GM12878 (cell line): ENCODE results near the gene GABRB2. TPM values are rescaled to one million over a fixed set of nuclear protein-coding genes. Genes with fewer than 3 reads are reported as not detected.

Experiments used
- ATAC-seq: fragments of 200-7000 bp; cut with Tn5 transposase; 3 replicates; pipeline ENCODE4 v1.9.1; 2020; ENCODE audit warnings: mild to moderate bottlenecking, moderate library complexity
- BruUV-seq: library from RNA; stranded (reverse); fragments of 400-500 nt; replicated peaks from 2 replicates; lab custom pipeline; 2021; lab: Mats Ljungman, UMichigan
- CTCF ChIA-PET: fragments of 300-600 bp; sonication (Branson Sonifier 250); formaldehyde crosslinking; extraction: SDS; loops from one replicate; lab custom pipeline; 2021; ENCODE audit warnings: inconsistent platforms; lab: Yijun Ruan, JAX
- POLR2A ChIA-PET: fragments of 350-600 bp; formaldehyde crosslinking; extraction: SDS; loops from one replicate; lab custom pipeline; 2021; ENCODE audit warnings: inconsistent platforms; lab: Charles Lee
- RAD21 ChIA-PET: fragments of 300-600 bp; sonication (Branson Sonifier 250); formaldehyde crosslinking; loops from one replicate; lab custom pipeline; 2023; ENCODE audit warnings: antibody characterized with exemption; ENCODE audit not compliant: unreplicated experiment; lab: Charles Lee
- SMC1A ChIA-PET: fragments of 300-600 bp; sonication (Branson Sonifier 250); formaldehyde crosslinking; loops from one replicate; lab custom pipeline; 2023; ENCODE audit not compliant: unreplicated experiment, uncharacterized antibody; lab: Charles Lee
- DNase-seq: peaks from one replicate; pipeline ENCODE4 v3.0.0-alpha.2; 2011; ENCODE audit warnings: low read depth, low spot score
- FAIRE-seq: peaks from 3 replicates; lab custom pipeline; 2011; peaks lifted over from hg19 to GRCh38; lab: Jason Lieb, UNC
- H2AFZ ChIP-seq: 2 replicates; pipeline ENCODE4 v1.6.0; 2011; ENCODE audit warnings: low read depth, low read length, control low read depth; ENCODE audit not compliant: control insufficient read depth
- H3K27ac ChIP-seq: 2 replicates; pipeline ENCODE4 v1.5.1; 2011; ENCODE audit warnings: control low read depth; ENCODE audit not compliant: control insufficient read depth, insufficient read depth
- H3K27me3 ChIP-seq, 2 experiments: replicated peaks in 1 of 2; 2 replicates each; pipeline versions ENCODE4 v1.6.0 to v1.6.1; 2011; ENCODE audit warnings: low read length in 1 of 2; ENCODE audit not compliant: control insufficient read depth in 2 of 2, insufficient read depth in 2 of 2
- H3K36me3 ChIP-seq, 2 experiments: 2 replicates each; pipeline ENCODE4 v1.5.1; 2011; ENCODE audit warnings: low read length in 1 of 2; ENCODE audit not compliant: control insufficient read depth in 2 of 2, insufficient read depth in 2 of 2
- H3K4me1 ChIP-seq: 2 replicates; pipeline ENCODE4 v1.6.1; 2011; ENCODE audit warnings: mild to moderate bottlenecking, low read length, moderate library complexity, mixed read lengths; ENCODE audit not compliant: control insufficient read depth, insufficient read depth
- H3K4me2 ChIP-seq: 2 replicates; pipeline ENCODE4 v1.6.0; 2011; ENCODE audit warnings: control low read depth; ENCODE audit not compliant: control insufficient read depth, insufficient read depth
- H3K4me3 ChIP-seq: fragments of 200-600 bp; sonication (generic); 2 replicates; pipeline ENCODE4 v1.5.1; 2016
- H3K79me2 ChIP-seq: 2 replicates; pipeline ENCODE4 v1.6.0; 2011; ENCODE audit warnings: low read length; ENCODE audit not compliant: control insufficient read depth, insufficient read depth
- H3K9ac ChIP-seq: 2 replicates; pipeline ENCODE4 v1.8.0; 2011; ENCODE audit warnings: low read length, control low read depth, mixed read lengths; ENCODE audit not compliant: control insufficient read depth, insufficient read depth
- H3K9me3 ChIP-seq: replicated peaks from 3 replicates; pipeline ENCODE4 v1.5.1; 2011; ENCODE audit warnings: mild to moderate bottlenecking, low read length; ENCODE audit not compliant: control insufficient read depth, insufficient read depth
- H4K20me1 ChIP-seq: 2 replicates; pipeline ENCODE4 v1.6.0; 2011; ENCODE audit not compliant: control insufficient read depth, insufficient read depth
- BMI1 ChIP-seq: fragments of 450-650 bp; IDR thresholded peaks from 2 replicates; pipeline ENCODE4 v1.6.1; 2016; ENCODE audit warnings: mild to moderate bottlenecking, moderate library complexity, borderline replicate concordance
- CBX5 ChIP-seq: sonication (generic); IDR thresholded peaks from 2 replicates; pipeline ENCODE4 v1.6.1; 2016; ENCODE audit warnings: low read depth, moderate library complexity, mild to moderate bottlenecking, inconsistent platforms
- CHD2 ChIP-seq: IDR thresholded peaks from 2 replicates; pipeline ENCODE4 v1.6.1; 2011; ENCODE audit warnings: low read depth, low read length, improper control_type of control experiment, borderline replicate concordance
- EP300 ChIP-seq, 2 experiments: fragments of 150-350 bp in 1 of 2; IDR thresholded peaks; 2 replicates each; pipeline ENCODE4 v1.6.1; 2011 to 2012; ENCODE audit warnings: low read depth in 2 of 2, low read length in 2 of 2, borderline replicate concordance in 1 of 2, improper control_type of control experiment in 1 of 2, inconsistent platforms in 1 of 2; ENCODE audit not compliant: control insufficient read depth in 1 of 2
- FOXM1 ChIP-seq: IDR thresholded peaks from 2 replicates; pipeline ENCODE4 v1.6.1; 2012; ENCODE audit warnings: low read depth, mild to moderate bottlenecking, inconsistent platforms, low read length, moderate library complexity
- IKZF2 ChIP-seq, 2 experiments: fragments of 450-650 bp; IDR thresholded peaks; 2 replicates each; pipeline ENCODE4 v1.6.1; 2017; ENCODE audit warnings: mild to moderate bottlenecking in 2 of 2, moderate library complexity in 2 of 2
- KLF5 ChIP-seq: fragments of 450-650 bp; IDR thresholded peaks from 2 replicates; pipeline ENCODE4 v1.6.1; 2014; ENCODE audit warnings: mild to moderate bottlenecking; ENCODE audit not compliant: partially characterized antibody
- MAX ChIP-seq: IDR thresholded peaks from 2 replicates; pipeline ENCODE4 v1.6.1; 2012; ENCODE audit warnings: low read depth, low read length, improper control_type of control experiment
- PML ChIP-seq: IDR thresholded peaks from 2 replicates; pipeline ENCODE4 v1.6.1; 2012; ENCODE audit warnings: low read length, inconsistent platforms
- PRDM15 ChIP-seq: fragments of 450-650 bp; formaldehyde crosslinking; IDR thresholded peaks from 2 replicates; pipeline ENCODE4 v1.4.0; 2020; ENCODE audit warnings: mild to moderate bottlenecking, moderate library complexity
- TCF7 ChIP-seq: IDR thresholded peaks from 2 replicates; pipeline ENCODE4 v1.6.1; 2014; ENCODE audit warnings: antibody characterized with exemption, borderline replicate concordance
- USF1 ChIP-seq: IDR thresholded peaks from 2 replicates; pipeline ENCODE4 v1.6.1; 2011; ENCODE audit warnings: borderline replicate concordance, low read depth, mild to moderate bottlenecking, moderate library complexity, mixed read lengths, low read length; ENCODE audit not compliant: insufficient read depth; ENCODE audit errors: extremely low read length
- WGBS: methylation state at CpG from one replicate; pipeline ENCODE4 v1.1.6; 2016; ENCODE audit warnings: low lambda C conversion rate; ENCODE audit not compliant: insufficient replicate concordance, insufficient coverage; ENCODE audit errors: missing lambda C conversion rate; 5-methylcytosine and 5-hydroxymethylcytosine counted together
- in situ Hi-C: fragments of 300-500 bp; cut with MboI; formaldehyde crosslinking; loops from 9 replicates; pipeline ENCODE4 v1.14.3; 2018; ENCODE audit warnings: mixed read lengths
- intact Hi-C: fragments of 100-400 bp; cut with micrococcal nuclease; formaldehyde crosslinking; loops from one replicate; pipeline ENCODE4 v1.14.2; 2022; ENCODE audit not compliant: unreplicated experiment
- polyA plus RNA-seq, 11 experiments: library from polyadenylated mRNA; depleted of rRNA in 4 of 11; unstranded in 6 of 11; stranded (reverse) in 5 of 11; fragments of >200 nt; fragmentation: Nextera tagmentation in 4 of 11; fragmentation: Illumina TruSeq in 1 of 11; extraction: Ambion mirVana in 4 of 11; extraction: Trizol in 1 of 11; gene quantifications; 1 replicate in 1 of 11; 2 replicates in 10 of 11; pipeline versions ENCODE4 v1.2.1 to v1.2.3, GENCODE V29; 2011 to 2016; ENCODE audit warnings: inconsistent platforms in 2 of 11, missing spikeins in 2 of 11, low read depth in 1 of 11
- total RNA-seq, 4 experiments: library from RNA; depleted of rRNA in 3 of 4; stranded (reverse); fragments of >200 nt in 3 of 4; fragmentation: Illumina TruSeq in 1 of 4; extraction: Trizol in 1 of 4; gene quantifications; 2 replicates each; pipeline versions ENCODE4 v1.2.1 to v1.2.3, GENCODE V29; 2013 to 2021

The GABRB2 gene
- total and polyA plus RNA-seq, 10 of the 15 experiments (the other 5 are each of a cell fraction or from before 2014, with no cell fraction given) = 0.12 to 0.85 (median 0.43) TPM

- BruUV-seq = no TSS peak
Measured at GRCh38 chr5:161562446-161562845, 15.9 kb upstream of the GABRB2 start.

More at GRCh38 chr5:161562446-161562845, 15.9 kb upstream of the GABRB2 start:
- ChIA-PET RAD21 (no interaction called here), SMC1A (interaction anchor here (1.7 kb wide), 1 partner anchor 10 kb away, joined by 5 read pairs; no protein-coding TSS in a partner anchor), POLR2A (no interaction called here), CTCF (interaction anchor here (0.9 kb wide), 1 partner anchor 10 kb away, joined by 3 read pairs; no protein-coding TSS in a partner anchor)
- Histone ChIP-seq H2AFZ (no peak overlapping the region), H4K20me1 (no peaks in the 10 kb centered on the region), H3K36me3 (no peaks in the 10 kb centered on the region), H3K79me2 (no peaks in the 10 kb centered on the region), H3K4me3 (no peak overlapping the region), H3K9ac (no peak overlapping the region), H3K27ac (no peak overlapping the region), H3K4me1 (no peaks in the 10 kb centered on the region), H3K27me3 (no peaks in the 10 kb centered on the region), H3K9me3 (no peaks in the 10 kb centered on the region), H3K4me2 (no peak overlapping the region)
- peak; percentile 33; the same call in 2 of the 3 replicates for ATAC-seq
- FAIRE-seq = no peak
- WGBS = 6% methylated on average over 2 of the region's 2 CpGs
- intact Hi-C loops = no loop called here
- in situ Hi-C loops = no loop called here
- TF ChIP-seq CHD2 (no peak), PML (no peak), IKZF2 (IDR thresholded peaks at IDR 0.05) (peak in 1 of 2 experiments; percentile 18; a peak in 1 of 4 replicates), TCF7 (no peak), CBX5 (no peak), EP300 (IDR thresholded peaks at IDR 0.05; ENCODE audit: borderline replicate concordance in 1 of 2, control insufficient read depth in 1 of 2, low read depth in 2 of 2, low read length in 2 of 2) (0 out of 4 replicates have a peak, but pooled peaks of 1 of the 2 experiments have one; percentile 31), MAX (no peak), BMI1 (no peak), KLF5 (no peak), PRDM15 (CRISPR knock-in tag) (no peak), USF1 (no peak), FOXM1 (no peak)
- DNase-seq = no peak
